Mammary epithelial cell (primary cell): ENCODE results near the gene BSPRY.

Experiments used
- CTCF ChIP-seq, 2 donors: IDR thresholded peaks in 1 of 2; conservative IDR thresholded peaks in 1 of 2; 2 replicates each; pipeline ENCODE4 v1.5.1; 2011 to 2012; ENCODE audit warnings: inconsistent platforms in 2 of 2, low read length in 2 of 2, mild to moderate bottlenecking in 2 of 2, control low read depth in 1 of 2, low read depth in 1 of 2; ENCODE audit not compliant: insufficient read depth in 1 of 2; ENCODE audit errors: extremely low read depth in 1 of 2
- EZH2 ChIP-seq: IDR thresholded peaks from 2 replicates; pipeline ENCODE4 v1.6.1; 2012; ENCODE audit warnings: low read length, inconsistent platforms, borderline replicate concordance

GRCh38 chr9:113386571-113387393, 37.4 kb downstream of the BSPRY start:
- no peak for TF ChIP-seq EZH2
- no peak for TF ChIP-seq CTCF (conservative IDR thresholded peaks at IDR 0.05 in 1 of 2, IDR thresholded peaks at IDR 0.05 in 1 of 2; ENCODE audit: extremely low read depth in 1 of 2, insufficient read depth in 1 of 2, low read depth in 1 of 2, low read length in 2 of 2)
